B cell (primary cell): ENCODE results near the gene LMX1B. TPM values are rescaled to one million over a fixed set of nuclear protein-coding genes. Genes with fewer than 3 reads are reported as not detected.

Experiments used
- ATAC-seq: fragments of 200-7000 bp; cut with Tn5 transposase; one replicate; pipeline ENCODE4 v1.10.0; 2021; ENCODE audit warnings: low read depth, mild to moderate bottlenecking, moderate number of reproducible peaks, moderate library complexity
- CTCF ChIA-PET: fragments of 350-600 bp; sonication (Branson Sonifier 250); formaldehyde crosslinking; loops from one replicate; lab custom pipeline; 2021; ENCODE audit warnings: antibody characterized with exemption, inconsistent platforms; lab: Charles Lee
- POLR2A ChIA-PET: fragments of 350-600 bp; sonication (Branson Sonifier 250); formaldehyde crosslinking; loops from one replicate; lab custom pipeline; 2021; ENCODE audit warnings: antibody characterized with exemption; lab: Charles Lee
- DNase-seq: peaks from one replicate; pipeline ENCODE4 v3.0.0; 2013
- H2AFZ ChIP-seq: 2 replicates; pipeline ENCODE4 v1.6.1; 2012; ENCODE audit warnings: mild to moderate bottlenecking, low read depth, low read length; ENCODE audit not compliant: insufficient read depth, poor library complexity, severe bottlenecking
- H3K27ac ChIP-seq, 2 donors: 1 replicate in 1 of 2; 2 replicates in 1 of 2; pipeline ENCODE4 v1.5.1; 2012 to 2013; ENCODE audit warnings: low read length in 2 of 2, mild to moderate bottlenecking in 2 of 2, moderate library complexity in 1 of 2
- H3K27me3 ChIP-seq, 4 experiments: fragments of 200-600 bp in 1 of 4; sonication (generic) in 1 of 4; replicated peaks in 1 of 4; 1 replicate in 2 of 4; 2 replicates in 2 of 4; pipeline versions ENCODE4 v1.6.1 to v1.7.0; 2013 to 2016; ENCODE audit warnings: low read length in 3 of 4, mild to moderate bottlenecking in 2 of 4, mixed read lengths in 1 of 4, moderate library complexity in 1 of 4; ENCODE audit not compliant: insufficient read depth in 4 of 4, control insufficient read depth in 3 of 4; ENCODE audit errors: control extremely low read depth in 1 of 4
- H3K36me3 ChIP-seq, 2 experiments: replicated peaks in 1 of 2; 1 replicate in 1 of 2; 2 replicates in 1 of 2; pipeline versions ENCODE4 v1.6.1 to v1.7.1; 2013; ENCODE audit warnings: low read length in 1 of 2; ENCODE audit not compliant: insufficient read depth in 2 of 2, control insufficient read depth in 1 of 2; ENCODE audit errors: control extremely low read depth in 1 of 2, extremely low read depth in 1 of 2
- H3K4me1 ChIP-seq, 2 donors: fragments of 200-600 bp in 1 of 2; sonication (generic) in 1 of 2; 1 replicate in 1 of 2; 2 replicates in 1 of 2; pipeline versions ENCODE4 v1.5.1 to v1.6.1; 2013 to 2017; ENCODE audit warnings: low read length in 2 of 2; ENCODE audit not compliant: control insufficient read depth in 2 of 2, insufficient read depth in 2 of 2
- H3K4me2 ChIP-seq: replicated peaks from 2 replicates; pipeline ENCODE3; 2012; ENCODE audit warnings: mild to moderate bottlenecking, low read depth, low read length; ENCODE audit not compliant: poor library complexity, severe bottlenecking
- H3K4me3 ChIP-seq, 5 experiments: fragments of 200-600 bp in 1 of 5; sonication (generic) in 1 of 5; 1 replicate in 3 of 5; 2 replicates in 2 of 5; pipeline versions ENCODE4 v1.5.1 to v1.7.0; 2011 to 2016; ENCODE audit warnings: low read length in 4 of 5, mild to moderate bottlenecking in 4 of 5, low read depth in 2 of 5, control low read depth in 1 of 5, moderate library complexity in 1 of 5; ENCODE audit not compliant: insufficient read depth in 1 of 5; ENCODE audit errors: control extremely low read depth in 1 of 5, extremely low read depth in 1 of 5
- H3K79me2 ChIP-seq: fragments of 200-600 bp; sonication (generic); one replicate; pipeline ENCODE4 v1.6.0; 2016; ENCODE audit warnings: low read length; ENCODE audit not compliant: control insufficient read depth, insufficient read depth
- H3K9ac ChIP-seq: fragments of 200-600 bp; sonication (generic); 2 replicates; pipeline ENCODE4 v1.6.1; 2017; ENCODE audit warnings: mild to moderate bottlenecking, low read length, moderate library complexity
- H3K9me3 ChIP-seq, 3 donors: one replicate each; pipeline versions ENCODE4 v1.6.1 to v1.7.1; 2013; ENCODE audit warnings: low read length in 2 of 3; ENCODE audit not compliant: control insufficient read depth in 2 of 3, insufficient read depth in 1 of 3; ENCODE audit errors: control extremely low read depth in 1 of 3
- H4K20me1 ChIP-seq: 2 replicates; pipeline ENCODE4 v1.6.0; 2012; ENCODE audit warnings: mild to moderate bottlenecking, low read length; ENCODE audit not compliant: insufficient read depth, control insufficient read depth, poor library complexity, severe bottlenecking
- H3K27ac Mint-ChIP-seq: one replicate; pipeline ENCODE4 v1.8.0; 2021; ENCODE audit warnings: mixed read lengths
- H3K27me3 Mint-ChIP-seq: one replicate; pipeline ENCODE4 v1.8.0; 2021; ENCODE audit warnings: mixed read lengths
- H3K4me1 Mint-ChIP-seq: one replicate; pipeline ENCODE4 v1.8.0; 2021; ENCODE audit warnings: mixed read lengths
- H3K4me3 Mint-ChIP-seq: one replicate; pipeline ENCODE4 v1.8.0; 2021; ENCODE audit warnings: mixed read lengths
- H3K9me3 Mint-ChIP-seq: one replicate; pipeline ENCODE4 v1.8.0; 2022; ENCODE audit warnings: mixed read lengths; ENCODE audit not compliant: insufficient read depth
- EZH2 ChIP-seq: IDR thresholded peaks from 2 replicates; pipeline ENCODE4 v1.6.1; 2012; ENCODE audit warnings: borderline replicate concordance, low read depth, mild to moderate bottlenecking, moderate library complexity, low read length; ENCODE audit not compliant: insufficient read depth, poor library complexity, severe bottlenecking
- WGBS: methylation state at CpG from one replicate; pipeline ENCODE4 v1.1.5; 2013; ENCODE audit warnings: missing lambda C conversion rate; ENCODE audit not compliant: insufficient coverage; 5-methylcytosine and 5-hydroxymethylcytosine counted together
- intact Hi-C: fragments of 100-400 bp; cut with micrococcal nuclease; formaldehyde crosslinking; loops from one replicate; pipeline ENCODE4 v1.10.0; 2022
- polyA plus RNA-seq: library from polyadenylated mRNA; depleted of rRNA; stranded (reverse); fragments of >200 nt; gene quantifications from 2 replicates; pipeline ENCODE4 v1.2.3, GENCODE V29; 2012
- total RNA-seq, 2 donors: library from RNA; stranded (reverse); fragments of 120-200 nt in 1 of 2; gene quantifications; 1 replicate in 1 of 2; 2 replicates in 1 of 2; pipeline versions ENCODE4 v1.2.3 to v1.2.4, GENCODE V29; 2013 to 2022
- TF ChIP-seq, protein P1 (sequence below): fragments of 200-600 bp; IDR thresholded peaks from one replicate; pipeline ENCODE4 v1.8.0; 2022; ENCODE audit warnings: antibody characterized with exemption, mild to moderate bottlenecking

The LMX1B gene
- total and polyA plus RNA-seq, 2 donors (not counting 1 experiment from before 2014, with no cell fraction given), result not detected

DNA sequence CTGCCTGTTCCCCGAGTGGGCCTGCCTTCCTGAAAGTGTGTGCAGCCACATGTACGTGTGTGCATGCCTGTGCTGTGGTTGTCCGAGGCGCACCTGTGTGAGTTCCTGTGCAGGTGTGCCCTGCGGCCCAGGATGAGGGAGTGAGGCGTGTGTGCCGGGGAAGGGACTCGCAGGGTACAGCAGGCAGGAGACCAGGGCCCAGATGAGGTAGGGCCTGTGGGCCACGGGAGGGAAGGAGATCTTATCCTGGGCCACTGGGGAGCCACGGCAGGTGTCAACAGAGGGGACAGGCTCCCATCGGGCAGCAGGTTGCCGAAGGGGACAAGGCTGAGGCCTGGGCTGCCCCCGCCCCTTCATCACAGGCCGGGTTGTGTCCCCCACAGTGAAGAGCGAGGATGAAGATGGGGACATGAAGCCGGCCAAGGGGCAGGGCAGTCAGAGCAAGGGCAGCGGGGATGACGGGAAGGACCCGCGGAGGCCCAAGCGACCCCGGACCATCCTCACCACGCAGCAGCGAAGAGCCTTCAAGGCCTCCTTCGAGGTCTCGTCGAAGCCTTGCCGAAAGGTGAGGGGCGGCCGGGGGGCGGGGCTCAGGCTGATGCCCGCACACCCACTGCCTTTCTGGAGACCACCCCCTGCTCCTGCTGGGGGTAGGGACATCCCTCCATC, 79.2 kb downstream of the LMX1B start:
- peaks cover 18% of the 10 kb centered on the region for H3K27me3 Mint-ChIP-seq

DNA sequence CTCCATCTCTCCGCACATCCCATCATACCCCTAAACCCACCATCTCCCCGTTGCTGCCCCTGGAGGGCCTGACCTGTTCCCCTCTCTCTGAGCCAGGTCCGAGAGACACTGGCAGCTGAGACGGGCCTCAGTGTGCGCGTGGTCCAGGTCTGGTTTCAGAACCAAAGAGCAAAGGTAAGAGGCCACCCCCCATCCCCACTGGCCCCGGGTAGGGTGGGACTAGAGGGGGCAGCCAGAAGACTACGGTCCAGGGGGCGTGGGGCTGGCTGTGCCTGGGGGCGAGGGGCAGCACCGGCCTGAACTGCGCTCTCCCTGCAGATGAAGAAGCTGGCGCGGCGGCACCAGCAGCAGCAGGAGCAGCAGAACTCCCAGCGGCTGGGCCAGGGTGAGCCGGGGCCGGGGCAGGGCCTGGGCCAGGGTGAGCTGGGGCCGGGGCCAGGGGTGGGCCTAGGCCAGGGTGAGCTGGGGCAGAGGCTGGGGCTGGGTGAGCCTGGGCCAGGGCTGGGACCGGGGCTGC, 79.8 kb downstream of the LMX1B start:
- Histone ChIP-seq H3K4me2 (no peak overlapping the region), H3K79me2 (no peaks in the 10 kb centered on the region), H3K9ac (no peak overlapping the region), H3K4me3 (no peak overlapping the region), H3K27ac (no peak overlapping the region), H3K4me1 (no peaks in the 10 kb centered on the region), H2AFZ (no peak overlapping the region), H3K36me3 (no peaks in the 10 kb centered on the region), H4K20me1 (no peaks in the 10 kb centered on the region), H3K9me3 (no peaks in the 10 kb centered on the region), H3K27me3 (peaks cover 0 to 25% (median 2%) of the 10 kb centered on the region in 4 experiments)
- 93% methylated on average over 14 of the region's 20 CpGs for WGBS
- Mint-ChIP-seq H3K9me3 (no peaks in the 10 kb centered on the region), H3K27ac (no peak overlapping the region), H3K4me3 (no peak overlapping the region), H3K4me1 (no peaks in the 10 kb centered on the region), H3K27me3 (peaks cover 18% of the 10 kb centered on the region)
- ChIA-PET CTCF (no interaction called here), POLR2A (no interaction called here)
- DNase-seq (no peak), ATAC-seq (no peak)
- intact Hi-C loops, result no loop called here
- TF ChIP-seq, protein P1, sequence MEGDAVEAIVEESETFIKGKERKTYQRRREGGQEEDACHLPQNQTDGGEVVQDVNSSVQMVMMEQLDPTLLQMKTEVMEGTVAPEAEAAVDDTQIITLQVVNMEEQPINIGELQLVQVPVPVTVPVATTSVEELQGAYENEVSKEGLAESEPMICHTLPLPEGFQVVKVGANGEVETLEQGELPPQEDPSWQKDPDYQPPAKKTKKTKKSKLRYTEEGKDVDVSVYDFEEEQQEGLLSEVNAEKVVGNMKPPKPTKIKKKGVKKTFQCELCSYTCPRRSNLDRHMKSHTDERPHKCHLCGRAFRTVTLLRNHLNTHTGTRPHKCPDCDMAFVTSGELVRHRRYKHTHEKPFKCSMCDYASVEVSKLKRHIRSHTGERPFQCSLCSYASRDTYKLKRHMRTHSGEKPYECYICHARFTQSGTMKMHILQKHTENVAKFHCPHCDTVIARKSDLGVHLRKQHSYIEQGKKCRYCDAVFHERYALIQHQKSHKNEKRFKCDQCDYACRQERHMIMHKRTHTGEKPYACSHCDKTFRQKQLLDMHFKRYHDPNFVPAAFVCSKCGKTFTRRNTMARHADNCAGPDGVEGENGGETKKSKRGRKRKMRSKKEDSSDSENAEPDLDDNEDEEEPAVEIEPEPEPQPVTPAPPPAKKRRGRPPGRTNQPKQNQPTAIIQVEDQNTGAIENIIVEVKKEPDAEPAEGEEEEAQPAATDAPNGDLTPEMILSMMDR, result no peak
- no peak for TF ChIP-seq EZH2

More for the DNA sequence above, 79.2 kb downstream of the LMX1B start:
- Histone ChIP-seq H2AFZ (no peak overlapping the region), H3K9me3 (no peaks in the 10 kb centered on the region), H3K4me3 (no peak overlapping the region), H3K9ac (no peak overlapping the region), H3K79me2 (no peaks in the 10 kb centered on the region), H3K36me3 (no peaks in the 10 kb centered on the region), H3K27ac (no peak overlapping the region), H4K20me1 (no peaks in the 10 kb centered on the region), H3K27me3 (peaks cover 0 to 31% (median 2%) of the 10 kb centered on the region in 4 experiments), H3K4me1 (no peaks in the 10 kb centered on the region), H3K4me2 (no peak overlapping the region)
- intact Hi-C loops, result no loop called here
- Mint-ChIP-seq H3K4me3 (no peak overlapping the region), H3K27ac (no peak overlapping the region), H3K9me3 (no peaks in the 10 kb centered on the region), H3K4me1 (no peaks in the 10 kb centered on the region)
- CTCF ChIA-PET, result no interaction called here
- no peak for TF ChIP-seq EZH2
- TF ChIP-seq, protein P1, result no peak
- POLR2A ChIA-PET, result no interaction called here
- ATAC-seq, result no peak
- DNase-seq, result no peak
- WGBS, result 93% methylated on average over 24 of the region's 32 CpGs
